Mucosa of descending colon (tissue), 3 donors: Measurements from ENCODE around the gene BRME1. TPM values are rescaled to one million over a fixed set of nuclear protein-coding genes. Genes with fewer than 3 reads are reported as not detected.
A peak's percentile ranks its signal among the peaks of the same experiment; 100 is the strongest.

ENCODE experiments used
- ATAC-seq: fragments of 200-7000 bp; cut with Tn5 transposase; one replicate; pipeline ENCODE4 v1.9.1; 2020; ENCODE audit warnings: mild to moderate bottlenecking, moderate library complexity
- DNase-seq, 3 donors: peaks; one replicate each; pipeline ENCODE4 v3.0.0-alpha.2; 2020
- H3K36me3 ChIP-seq: fragments of 200-600 bp; one replicate; pipeline ENCODE4 v1.8.0; 2021; ENCODE audit warnings: low read depth, mild to moderate bottlenecking
- H3K4me1 ChIP-seq: fragments of 200-600 bp; one replicate; pipeline ENCODE4 v1.8.0; 2021; ENCODE audit warnings: low read depth, mild to moderate bottlenecking
- H3K4me3 ChIP-seq: fragments of 200-600 bp; one replicate; pipeline ENCODE4 v1.8.0; 2021; ENCODE audit warnings: mild to moderate bottlenecking
- H3K9me3 ChIP-seq: fragments of 200-600 bp; one replicate; pipeline ENCODE4 v1.8.0; 2021; ENCODE audit warnings: mild to moderate bottlenecking
- CTCF ChIP-seq: fragments of 200-600 bp; IDR thresholded peaks from one replicate; pipeline ENCODE4 v1.8.0; 2022; ENCODE audit warnings: antibody characterized with exemption, mild to moderate bottlenecking
- intact Hi-C, 2 donors: fragments of 100-400 bp; cut with DNase I in 1 of 2; cut with micrococcal nuclease in 1 of 2; formaldehyde crosslinking; loops; one replicate each; pipeline versions ENCODE4 v1.11.0 to v1.11.1; 2022; cut with DNase I, micrococcal nuclease
- total RNA-seq, 3 donors: library from RNA; stranded (reverse); fragmentation: NEBNext Ultra II Directional in 2 of 3; extraction: Animal tissue kit (Norgen Biotek cat#: 25700) in 2 of 3; gene quantifications; one replicate each; pipeline versions ENCODE4 v1.2.1 to v1.2.4, GENCODE V29; 2021 to 2023
- donor health status: DM: no; HTN: no; CAD: no; lungs with moderate emphysema.
- donor health status: DM: no; HTN: no; CAD: no.
- donor health status: DM: no; HTN: yes; CAD: no.

Gene BRME1
- total RNA-seq, 3 donors from 2014 or later, result 5.5 to 12.9 (median 10.8) TPM

DNA sequence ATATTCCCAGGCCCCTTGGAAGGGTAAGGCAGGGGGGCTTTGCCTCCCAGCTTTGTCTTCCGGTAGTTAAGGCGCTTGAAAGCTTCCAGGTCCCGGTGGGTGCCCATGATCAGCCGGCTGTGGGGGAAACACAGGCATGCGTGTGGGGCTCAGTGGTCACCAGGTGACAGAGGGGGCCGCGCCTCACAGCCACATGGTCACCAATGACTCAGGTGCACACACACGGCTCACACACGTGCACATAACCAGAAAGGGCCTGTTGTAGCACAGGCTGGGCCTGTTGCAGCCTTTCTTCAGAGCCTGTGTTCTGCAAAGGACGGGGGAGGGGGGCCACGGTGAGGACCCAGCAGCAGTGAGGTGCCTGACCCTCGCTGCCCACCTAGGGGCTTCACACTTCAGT lies 23.1 kb downstream of the BRME1 start:
- ATAC-seq (no peak), DNase-seq (no peak)
- intact Hi-C loops, result loop anchor here (5.0 to 10.0 kb wide), 2 partner anchors 189 to 192 kb away; partner anchors contain the start of gene MISP3 (in 2 of the 2)
- Histone ChIP-seq H3K9me3 (no peaks in the 10 kb centered on the region), H3K4me1 (peaks cover 57% of the 10 kb centered on the region), H3K4me3 (no peak overlapping the region), H3K36me3 (no peaks in the 10 kb centered on the region)
- no peak for TF ChIP-seq CTCF

- no peak for DNase-seq
- Histone ChIP-seq H3K4me3 (no peak overlapping the region), H3K4me1 (peaks cover 54% of the 10 kb centered on the region), H3K36me3 (no peaks in the 10 kb centered on the region), H3K9me3 (no peaks in the 10 kb centered on the region)
- intact Hi-C loops, result loop anchor here (5.0 to 10.0 kb wide), 2 partner anchors 190 to 192 kb away; partner anchors contain the start of gene MISP3 (in 2 of the 2)
- no peak for TF ChIP-seq CTCF
- no peak for ATAC-seq
Measured at GRCh38 chr19:13882419-13882795, 23.5 kb downstream of the BRME1 start.

GRCh38 chr19:13881692-13882418 lies 24.1 kb downstream of the BRME1 start:
- Histone ChIP-seq H3K4me1 (peaks cover 50% of the 10 kb centered on the region), H3K36me3 (no peaks in the 10 kb centered on the region), H3K9me3 (no peaks in the 10 kb centered on the region), H3K4me3 (no peak overlapping the region)
- peak; percentile 60 to 79 (median 73) for DNase-seq
- peak; percentile 11 for ATAC-seq
- intact Hi-C loops, result loop anchor here (5.0 to 10.0 kb wide), 2 partner anchors 190 to 193 kb away; partner anchors contain the start of gene MISP3 (in 2 of the 2)
- no peak for TF ChIP-seq CTCF

DNA sequence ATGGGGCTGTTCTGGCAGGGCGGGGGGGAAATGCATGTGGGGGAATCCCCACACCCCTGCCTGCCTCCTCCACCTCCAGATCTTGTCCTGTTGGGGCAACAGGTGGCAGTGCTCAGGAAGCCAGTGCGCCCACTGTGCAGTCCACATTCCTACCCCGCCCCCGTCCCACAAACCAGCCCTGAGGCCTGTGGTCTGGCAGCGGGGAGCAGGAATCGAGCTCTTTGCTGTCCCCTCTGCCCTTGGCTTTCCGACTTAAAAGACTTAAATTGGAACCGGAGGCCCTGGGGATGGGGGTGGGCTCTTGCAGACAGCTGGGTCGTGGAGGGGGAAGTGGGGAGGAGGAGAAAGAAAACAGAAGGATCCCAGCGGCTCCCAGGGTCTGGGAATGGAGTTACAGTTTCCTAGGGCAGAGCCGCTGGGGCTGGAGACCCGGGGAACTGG lies 24.6 kb downstream of the BRME1 start:
- Histone ChIP-seq H3K9me3 (no peaks in the 10 kb centered on the region), H3K4me1 (peaks cover 47% of the 10 kb centered on the region), H3K36me3 (no peaks in the 10 kb centered on the region), H3K4me3 (no peak overlapping the region)
- intact Hi-C loops, result loop anchor here (5.0 to 10.0 kb wide), 2 partner anchors 191 to 194 kb away; partner anchors contain the start of gene MISP3 (in 2 of the 2)
- TF ChIP-seq CTCF, result no peak
- DNase-seq (peak in 1 of 3 donors; percentile 48), ATAC-seq (no peak)

- no peaks in the 10 kb centered on the region for H3K9me3 ChIP-seq
- peak; percentile 99 for TF ChIP-seq CTCF
- H3K4me3 ChIP-seq, result no peak overlapping the region
- H3K4me1 ChIP-seq, result peaks cover 41% of the 10 kb centered on the region
- no peaks in the 10 kb centered on the region for H3K36me3 ChIP-seq
- peak; percentile 98 to 100 (median 100) for DNase-seq
- intact Hi-C loops, result loop anchor here (5.0 to 10.0 kb wide), 2 partner anchors 192 to 194 kb away; partner anchors contain the start of gene MISP3 (in 2 of the 2)
- ATAC-seq, result peak; percentile 91
Measured at GRCh38 chr19:13880059-13881043, 25.6 kb downstream of the BRME1 start.
